Inferior parietal cortex (tissue), 1 donor: ENCODE data around the gene DDX27.
"Not testable (repeated sequence)": the region's sequence is repeated elsewhere in the genome, so short reads cannot be mapped to it uniquely, and the experiment has no call there.

Experiments used
- DNase-seq: peaks from one replicate; pipeline ENCODE4 v3.0.0-alpha.2; 2016; ENCODE audit errors: extremely low spot score

Gene DDX27

DNA sequence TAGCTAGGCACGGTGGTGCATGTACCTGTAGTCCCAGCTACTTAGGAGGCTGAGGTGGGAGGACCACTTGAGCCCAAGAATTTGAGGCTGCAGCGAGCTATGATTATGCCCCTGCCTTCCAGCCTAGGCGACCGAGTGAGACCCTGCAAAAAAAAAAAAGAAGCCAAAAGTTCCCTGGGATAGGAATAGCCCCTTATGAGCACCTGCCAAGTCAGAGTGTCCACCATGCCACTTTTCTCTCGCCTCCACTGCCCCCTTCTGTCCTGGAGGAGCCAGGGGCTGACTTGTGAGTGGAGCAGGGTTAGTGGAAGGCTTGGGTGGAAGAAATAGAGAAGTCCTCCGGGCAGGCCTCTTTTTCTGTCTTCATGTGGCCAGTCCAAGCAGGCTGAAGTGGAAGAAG is 12.1 kb upstream of the DDX27 start:
- no peak for DNase-seq

GRCh38 chr20:49210101-49210756 is 9.0 kb upstream of the DDX27 start:
- DNase-seq, result no peak

DNA sequence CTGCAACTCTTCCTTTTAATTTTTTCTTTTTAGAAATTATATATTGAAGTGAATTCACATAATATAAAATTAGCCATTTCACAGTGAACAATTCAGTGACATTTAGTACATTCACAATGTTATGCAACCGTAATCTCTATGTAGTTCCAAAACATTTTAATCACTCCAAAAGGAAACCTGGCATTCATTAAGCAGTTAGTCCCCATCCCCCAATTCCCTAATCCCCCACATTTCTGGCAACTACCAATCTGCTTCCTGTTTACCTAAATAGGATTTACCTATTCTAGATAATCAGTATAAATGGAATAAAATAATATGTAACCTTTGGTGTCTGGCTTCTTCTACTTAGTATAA is 8.5 kb upstream of the DDX27 start:
- no peak for DNase-seq

- DNase-seq, result no peak
These were observed 4.6 kb upstream of the DDX27 start for GRCh38 chr20:49214571-49214970.

GRCh38 chr20:49215232-49215631 is 4.0 kb upstream of the DDX27 start:
- DNase-seq, result no peak

- DNase-seq, result peak; percentile 97
These were observed 2.1 kb upstream of the DDX27 start for GRCh38 chr20:49216991-49217578.

DNA sequence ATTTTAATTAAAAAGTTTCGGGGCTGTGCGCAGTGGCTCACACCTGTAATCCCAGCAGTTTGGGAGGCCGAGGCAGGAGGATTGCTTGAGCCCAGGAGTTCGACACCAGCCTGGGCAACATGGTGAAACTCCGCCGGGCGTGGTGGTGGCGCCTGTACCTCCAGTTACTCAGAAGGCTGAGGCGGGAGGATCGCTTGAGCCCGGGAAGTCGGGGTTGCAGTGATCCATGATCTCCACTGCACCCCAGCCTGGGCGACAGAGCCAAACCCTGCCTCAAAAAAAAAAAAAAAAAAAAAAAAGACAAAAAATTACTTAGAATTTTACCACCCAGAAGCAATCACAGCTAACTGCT is 501 bp upstream of the DDX27 start:
- not testable (repeated sequence) for DNase-seq

DNA sequence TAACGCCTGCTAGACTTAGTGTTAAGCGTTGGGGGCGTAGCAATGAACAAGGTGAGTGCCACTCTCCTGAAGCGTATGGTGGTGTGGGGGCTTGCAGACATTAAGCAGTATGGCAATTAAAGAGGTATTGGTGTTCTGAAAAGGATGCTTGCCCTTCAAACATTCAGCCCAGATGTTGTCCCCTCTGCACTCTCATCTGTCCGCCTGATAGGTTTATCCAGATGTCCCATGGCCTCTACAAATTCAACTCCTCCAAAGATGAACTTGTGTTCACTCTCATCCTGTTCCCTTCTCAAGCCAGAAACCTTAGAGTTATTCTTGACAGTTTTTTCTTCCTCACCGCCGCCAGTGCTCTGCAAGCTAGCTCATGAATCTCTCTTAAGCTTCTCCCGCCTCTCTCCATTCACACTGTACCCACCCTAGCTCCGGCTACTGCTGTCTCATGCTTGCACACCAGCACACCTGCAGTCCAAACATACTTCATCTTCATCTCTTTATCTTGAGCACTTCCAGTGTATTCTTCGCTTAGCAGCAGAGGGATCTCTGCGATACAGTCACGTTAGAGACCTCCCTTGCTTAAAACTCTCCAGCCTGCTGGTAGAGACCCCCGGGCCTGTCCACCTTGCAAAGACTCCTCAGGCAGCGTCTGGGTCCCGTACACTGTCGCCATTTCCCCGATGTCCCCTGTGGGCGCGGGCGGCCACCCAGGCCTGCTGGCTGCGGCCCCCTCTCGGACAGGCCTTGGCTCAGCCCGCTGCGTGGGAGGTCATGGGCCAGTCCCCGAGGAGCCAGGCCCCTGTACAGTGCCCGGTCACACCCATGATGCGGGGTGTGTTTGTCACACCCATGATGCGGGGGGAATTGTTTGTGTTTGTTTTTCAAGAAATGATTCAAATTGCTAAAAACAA is 962 bp downstream of the DDX27 start:
- DNase-seq, result no peak

GRCh38 chr20:49225896-49226295 is 6.7 kb downstream of the DDX27 start:
- no peak for DNase-seq

DNA sequence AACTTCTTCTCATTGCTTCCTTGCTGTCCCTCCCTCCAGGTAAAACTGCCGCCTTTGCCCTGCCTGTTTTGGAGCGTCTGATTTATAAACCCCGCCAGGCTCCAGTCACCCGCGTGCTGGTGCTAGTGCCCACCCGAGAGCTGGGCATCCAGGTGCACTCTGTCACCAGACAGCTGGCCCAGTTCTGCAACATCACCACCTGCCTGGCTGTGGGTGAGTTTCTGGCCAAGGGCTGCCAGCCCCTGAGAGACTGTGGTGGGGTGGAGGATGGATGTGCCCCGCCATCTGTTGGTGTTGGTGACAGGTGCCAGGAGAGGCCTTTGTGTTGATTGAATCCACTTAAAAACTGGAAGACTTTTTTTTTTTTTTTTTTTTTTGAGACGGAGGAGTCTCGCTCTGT is 9.5 kb downstream of the DDX27 start:
- DNase-seq, result no peak

DNA sequence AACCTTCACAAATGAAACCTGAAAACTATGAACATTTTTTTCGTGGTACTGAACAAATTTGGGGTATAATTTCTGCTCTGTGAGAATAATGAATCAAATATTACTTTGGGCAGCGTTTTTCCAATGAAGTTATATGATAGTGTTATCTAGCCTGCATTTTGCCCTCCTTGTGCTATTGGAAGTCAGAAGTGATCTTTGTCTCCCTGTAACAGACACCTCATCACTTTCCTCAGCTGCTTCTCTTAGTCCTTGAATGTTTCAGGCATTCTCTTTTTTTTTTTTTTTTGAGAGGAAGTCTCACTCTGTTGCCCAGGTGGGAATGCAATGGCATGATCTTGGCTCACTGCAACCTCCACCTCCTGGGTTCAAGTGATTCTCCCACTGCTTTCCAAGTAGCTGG is 10.2 kb downstream of the DDX27 start:
- DNase-seq, result no peak

DNA sequence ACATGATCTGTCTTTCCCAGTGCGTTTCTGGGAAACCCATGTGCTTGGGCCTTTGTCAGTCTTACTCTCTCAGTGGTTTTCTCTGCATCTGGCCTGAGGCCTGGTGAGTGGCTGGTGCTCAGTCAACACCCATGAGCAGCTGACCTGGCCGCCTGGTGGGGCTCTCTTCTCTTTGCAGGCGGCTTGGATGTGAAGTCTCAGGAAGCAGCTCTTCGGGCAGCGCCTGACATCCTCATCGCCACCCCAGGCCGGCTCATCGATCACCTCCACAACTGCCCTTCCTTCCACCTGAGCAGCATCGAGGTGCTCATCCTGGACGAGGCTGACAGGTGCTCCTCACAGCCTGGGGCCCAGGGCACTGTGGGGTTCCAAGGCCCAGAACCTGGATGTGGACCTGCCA is 10.8 kb downstream of the DDX27 start:
- DNase-seq, result no peak

GRCh38 chr20:49230561-49231133 is 11.4 kb downstream of the DDX27 start:
- DNase-seq, result no peak

DNA sequence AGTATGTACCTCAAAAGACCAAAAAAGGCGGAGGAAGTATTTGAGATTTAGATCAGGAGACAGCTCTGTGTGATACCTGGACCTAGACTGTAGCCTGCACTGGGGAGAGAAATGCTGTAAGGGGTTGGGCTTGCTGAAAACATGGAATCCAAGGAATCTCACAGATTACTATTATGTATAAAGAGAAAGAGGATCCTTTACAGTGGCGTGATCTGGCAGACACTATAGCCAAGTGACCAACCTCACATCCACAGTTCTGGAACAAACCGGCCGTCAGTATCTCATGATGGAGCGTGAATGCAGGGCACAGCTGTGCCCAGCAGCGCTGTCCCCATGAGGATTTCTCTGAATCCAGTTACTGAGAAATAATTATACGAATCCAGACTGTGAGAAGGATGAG is 12.3 kb downstream of the DDX27 start:
- no peak for DNase-seq

DNA sequence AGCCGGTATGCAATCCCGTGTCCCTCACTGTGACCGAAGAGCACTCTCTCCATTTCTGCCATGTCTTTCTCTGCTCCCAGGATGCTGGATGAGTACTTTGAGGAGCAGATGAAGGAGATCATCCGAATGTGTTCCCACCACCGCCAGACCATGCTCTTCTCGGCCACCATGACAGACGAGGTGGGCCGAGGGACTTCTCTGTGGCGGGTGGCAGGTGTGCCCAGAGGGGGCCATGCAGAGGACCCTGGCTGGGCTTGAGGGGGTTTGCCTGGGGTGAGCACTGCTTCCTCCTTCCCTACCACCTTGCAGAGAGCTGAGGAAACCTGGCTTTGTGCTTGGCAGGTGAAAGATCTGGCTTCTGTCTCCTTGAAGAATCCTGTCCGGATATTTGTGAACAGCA is 14.0 kb downstream of the DDX27 start:
- DNase-seq, result no peak

DNA sequence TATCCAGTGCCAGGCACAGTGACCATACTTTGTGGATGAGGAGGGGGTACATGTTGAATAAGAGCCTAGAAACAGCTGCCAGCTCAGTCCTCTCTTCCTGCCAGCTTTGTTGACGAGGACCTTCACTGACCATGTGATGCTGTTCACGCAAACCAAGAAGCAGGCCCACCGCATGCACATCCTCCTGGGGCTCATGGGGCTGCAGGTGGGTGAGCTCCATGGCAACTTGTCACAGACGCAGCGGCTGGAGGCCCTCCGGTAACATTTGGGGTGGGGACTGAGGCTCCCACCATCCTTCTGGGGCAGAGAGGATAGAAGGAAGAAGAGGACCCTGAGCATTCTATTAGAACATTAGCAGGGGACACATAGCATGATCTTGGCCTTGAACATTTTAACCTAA is 15.6 kb downstream of the DDX27 start:
- DNase-seq, result no peak

DNA sequence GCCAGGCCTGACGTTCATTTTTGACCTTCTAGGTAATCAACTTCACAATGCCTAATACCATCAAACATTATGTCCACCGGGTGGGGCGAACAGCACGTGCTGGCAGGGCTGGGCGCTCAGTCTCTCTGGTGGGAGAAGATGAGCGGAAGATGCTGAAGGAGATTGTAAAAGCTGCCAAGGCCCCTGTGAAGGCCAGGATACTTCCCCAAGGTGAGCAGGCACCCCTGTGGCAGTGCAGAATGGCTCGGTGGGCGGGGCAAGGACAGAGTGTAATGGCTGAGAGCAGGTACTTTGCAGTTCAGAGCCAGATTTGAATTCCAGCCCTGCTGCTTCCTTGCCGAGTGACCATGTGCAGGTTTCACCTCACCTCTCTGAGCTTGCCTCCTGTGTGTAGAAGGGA is 17.1 kb downstream of the DDX27 start:
- no peak for DNase-seq

GRCh38 chr20:49237531-49237930 is 18.3 kb downstream of the DDX27 start:
- no peak for DNase-seq

- peak; percentile 70 for DNase-seq
These were observed 26.9 kb downstream of the DDX27 start for GRCh38 chr20:49245921-49246740.

DNA sequence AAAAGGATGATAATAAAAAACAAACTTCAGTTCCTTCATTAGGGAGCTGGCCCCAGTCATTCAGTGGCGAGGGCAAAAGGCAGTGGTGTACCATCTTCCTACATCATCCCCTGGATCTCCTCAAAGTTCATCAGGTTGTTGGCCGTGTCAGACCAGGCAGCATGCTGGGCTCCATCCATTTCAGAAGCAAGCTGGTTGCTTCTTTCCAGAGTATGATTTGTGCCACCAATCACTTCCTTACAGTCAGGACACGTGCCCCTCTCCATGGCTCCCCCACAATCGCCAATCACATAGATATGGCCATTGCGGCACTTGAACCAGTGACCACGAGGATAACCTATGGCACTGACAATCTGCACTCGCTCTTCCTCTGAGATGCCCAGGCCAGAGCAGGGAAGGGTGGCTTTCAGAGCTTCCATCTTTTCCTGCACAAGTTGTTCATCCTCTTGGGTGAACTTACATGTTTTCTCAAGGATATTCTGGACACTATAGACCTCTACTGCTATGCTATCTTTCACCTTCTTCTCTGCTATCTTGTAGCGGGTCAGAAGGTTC is 28.0 kb downstream of the DDX27 start:
- DNase-seq, result no peak

DNA sequence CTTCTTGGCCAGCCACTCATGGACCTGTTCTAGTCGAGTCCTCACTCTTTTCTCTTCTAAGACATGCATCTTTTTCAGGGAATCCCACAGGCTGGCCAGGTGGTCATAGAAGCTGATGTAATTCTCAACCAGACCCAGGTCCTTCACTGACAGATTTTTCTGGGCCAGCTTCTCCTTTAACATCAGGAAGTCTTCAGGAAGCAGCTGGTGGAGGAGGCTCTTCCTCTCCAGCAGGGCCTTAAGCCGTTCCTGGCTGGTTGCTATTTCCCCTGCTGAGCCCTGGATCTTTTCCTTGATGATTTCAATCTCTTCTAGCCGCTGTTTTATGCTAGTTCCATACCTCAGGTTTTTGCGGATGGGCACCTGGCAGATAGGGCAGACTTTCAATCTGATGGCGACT is 28.6 kb downstream of the DDX27 start:
- no peak for DNase-seq

DNA sequence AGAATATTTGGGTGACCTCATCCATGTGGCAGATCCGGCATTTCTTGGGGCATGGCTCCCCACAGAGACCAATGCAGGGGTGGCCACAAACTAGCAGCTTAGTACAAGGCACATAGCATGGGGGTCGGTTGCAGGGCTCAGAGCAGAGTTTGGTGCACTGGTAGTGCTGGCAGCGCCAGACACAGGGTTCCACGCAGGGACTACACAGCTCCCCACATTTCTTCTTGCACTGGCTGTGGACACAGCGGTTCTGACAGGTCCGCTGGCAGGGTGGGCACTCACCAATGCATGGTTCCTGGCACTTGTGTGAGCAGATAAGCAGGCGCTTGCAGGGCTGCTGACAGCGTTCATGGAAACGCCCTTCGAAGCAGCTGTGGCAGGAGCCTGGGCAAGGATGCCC is 29.1 kb downstream of the DDX27 start:
- no peak for DNase-seq
